DMS53 treated with DMSO at 0.1 percent for 48 hours (cell line): ENCODE measurements around the gene CLEC4E.
A peak's percentile ranks its signal among the peaks of the same experiment; 100 is the strongest.
"Not testable (repeated sequence)": the region's sequence is repeated elsewhere in the genome, so short reads cannot be mapped to it uniquely, and the experiment has no call there.

Experiments used
- DNase-seq: peaks from one replicate; lab custom pipeline; 2025; ENCODE audit not compliant: unreplicated experiment; lab: John Stamatoyannopoulos, UW

The CLEC4E gene

GRCh38 chr12:8540831-8541230, at the start of gene CLEC4E:
Gene CLEC4E, minus strand, starts transcription at chr12:8540905. Its CDS starts 108 bp downstream, at chr12:8540797.
- not testable (repeated sequence) for DNase-seq

GRCh38 chr12:8589679-8590078, 49.0 kb upstream of the CLEC4E start:
- no peak for DNase-seq

- DNase-seq, result not testable (repeated sequence)
Measured at GRCh38 chr12:8584478-8584877, 43.8 kb upstream of the CLEC4E start.

- no peak for DNase-seq
Measured at GRCh38 chr12:8584004-8584403, 43.3 kb upstream of the CLEC4E start.

- no peak for DNase-seq
Measured at GRCh38 chr12:8581098-8581784, 40.5 kb upstream of the CLEC4E start.

- DNase-seq, result no peak
Measured at GRCh38 chr12:8577879-8578278, 37.2 kb upstream of the CLEC4E start.

- no peak for DNase-seq
Measured at GRCh38 chr12:8572507-8572906, 31.8 kb upstream of the CLEC4E start.

GRCh38 chr12:8566525-8566924, 25.8 kb upstream of the CLEC4E start:
- no peak for DNase-seq

GRCh38 chr12:8566052-8566451, 25.3 kb upstream of the CLEC4E start:
- DNase-seq, result not testable (repeated sequence)

GRCh38 chr12:8564656-8565055, 24.0 kb upstream of the CLEC4E start:
- DNase-seq, result peak; percentile 29

GRCh38 chr12:8563356-8563755, 22.7 kb upstream of the CLEC4E start:
- DNase-seq, result no peak

- no peak for DNase-seq
Measured at GRCh38 chr12:8562310-8562709, 21.6 kb upstream of the CLEC4E start.

GRCh38 chr12:8561011-8561410, 20.3 kb upstream of the CLEC4E start:
- no peak for DNase-seq

- DNase-seq, result no peak
Measured at GRCh38 chr12:8559676-8560075, 19.0 kb upstream of the CLEC4E start.

- DNase-seq, result no peak
Measured at GRCh38 chr12:8556531-8557097, 15.9 kb upstream of the CLEC4E start.

- DNase-seq, result no peak
Measured at GRCh38 chr12:8554451-8555195, 13.9 kb upstream of the CLEC4E start.

- no peak for DNase-seq
Measured at GRCh38 chr12:8553088-8553627, 12.5 kb upstream of the CLEC4E start.

- no peak for DNase-seq
Measured at GRCh38 chr12:8549381-8549780, 8.7 kb upstream of the CLEC4E start.

- DNase-seq, result no peak
Measured at GRCh38 chr12:8548192-8548591, 7.5 kb upstream of the CLEC4E start.

GRCh38 chr12:8547645-8548044, 6.9 kb upstream of the CLEC4E start:
- no peak for DNase-seq

- no peak for DNase-seq
Measured at GRCh38 chr12:8546591-8546990, 5.9 kb upstream of the CLEC4E start.

GRCh38 chr12:8544295-8544694, 3.6 kb upstream of the CLEC4E start:
- peak; percentile 65 for DNase-seq
